GM21717 (cell line): ENCODE data around the gene OFD1.
"Not testable (repeated sequence)": the region's sequence is repeated elsewhere in the genome, so short reads cannot be mapped to it uniquely, and the experiment has no call there.

Source experiments
- ATAC-seq: cut with Tn5 transposase; IDR thresholded peaks from one replicate; pipeline ENCODE4 v1.9.1; 2021; ENCODE audit warnings: mild to moderate bottlenecking, moderate library complexity; ENCODE audit not compliant: unreplicated experiment

OFD1 gene

DNA sequence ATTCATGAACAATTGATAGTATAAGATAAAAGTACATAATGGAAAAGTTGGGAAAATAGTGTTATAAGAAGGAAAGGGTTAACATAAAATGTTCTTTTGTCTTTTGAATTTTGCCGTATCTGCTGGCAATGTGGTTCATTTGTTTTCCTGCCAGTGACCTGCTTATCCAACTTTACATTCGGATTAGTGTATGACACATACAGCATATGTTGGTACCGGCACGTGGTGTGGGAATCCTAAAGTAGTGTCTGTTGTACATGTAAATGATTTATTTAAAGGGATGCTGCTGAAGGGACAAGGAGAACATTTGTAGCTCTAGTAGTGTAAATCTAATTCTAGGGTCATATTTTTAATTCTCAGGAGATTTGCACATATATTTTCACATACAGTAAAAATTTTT is 34.2 kb upstream of the OFD1 start:
- no peak for ATAC-seq

GRCh38 chrX:13702111-13702789 is 32.3 kb upstream of the OFD1 start:
- no peak for ATAC-seq

- ATAC-seq = no peak
These were observed 31.4 kb upstream of the OFD1 start for GRCh38 chrX:13703135-13703534.

GRCh38 chrX:13703589-13703988 is 31.0 kb upstream of the OFD1 start:
- ATAC-seq = no peak

DNA sequence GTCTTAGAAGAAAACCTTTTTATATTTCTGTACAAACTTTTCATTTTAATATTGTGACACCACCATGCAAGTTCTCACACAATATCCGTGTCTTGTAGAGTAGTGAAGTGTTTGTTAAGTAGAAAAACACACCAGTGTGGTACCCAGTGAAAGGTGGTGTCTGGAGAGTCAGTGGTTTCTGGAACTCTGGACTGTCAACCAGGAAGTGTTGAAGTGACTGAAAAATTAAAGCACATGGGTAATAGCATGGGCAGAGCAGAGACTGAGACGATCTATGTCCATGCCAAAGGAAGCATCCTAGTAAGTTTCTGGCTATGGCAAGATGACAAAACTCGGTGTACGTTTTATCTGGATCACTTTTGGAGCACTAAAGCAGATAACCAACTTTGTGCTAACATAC is 23.4 kb upstream of the OFD1 start:
- ATAC-seq = no peak

GRCh38 chrX:13716455-13716854 is 18.1 kb upstream of the OFD1 start:
- ATAC-seq = no peak

DNA sequence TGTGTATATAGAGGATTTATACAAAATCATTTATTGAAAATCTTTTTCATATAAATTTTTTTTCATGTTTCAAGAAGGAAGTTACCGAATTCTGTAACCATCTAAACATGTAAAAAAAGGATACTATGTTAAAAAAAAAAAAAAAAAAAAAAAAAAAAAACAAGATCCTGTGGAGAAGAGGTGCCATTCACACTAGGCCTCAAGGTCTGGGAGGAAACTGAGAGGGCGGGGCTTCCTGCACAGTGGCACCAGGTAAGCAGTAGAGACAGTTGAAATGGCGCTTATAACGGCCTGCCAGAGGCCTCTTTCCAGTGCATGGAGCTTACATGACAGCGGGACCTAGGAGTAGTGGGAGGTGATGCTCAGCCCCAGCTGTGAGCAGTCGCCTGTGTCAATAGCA is 17.6 kb upstream of the OFD1 start:
- no peak for ATAC-seq

DNA sequence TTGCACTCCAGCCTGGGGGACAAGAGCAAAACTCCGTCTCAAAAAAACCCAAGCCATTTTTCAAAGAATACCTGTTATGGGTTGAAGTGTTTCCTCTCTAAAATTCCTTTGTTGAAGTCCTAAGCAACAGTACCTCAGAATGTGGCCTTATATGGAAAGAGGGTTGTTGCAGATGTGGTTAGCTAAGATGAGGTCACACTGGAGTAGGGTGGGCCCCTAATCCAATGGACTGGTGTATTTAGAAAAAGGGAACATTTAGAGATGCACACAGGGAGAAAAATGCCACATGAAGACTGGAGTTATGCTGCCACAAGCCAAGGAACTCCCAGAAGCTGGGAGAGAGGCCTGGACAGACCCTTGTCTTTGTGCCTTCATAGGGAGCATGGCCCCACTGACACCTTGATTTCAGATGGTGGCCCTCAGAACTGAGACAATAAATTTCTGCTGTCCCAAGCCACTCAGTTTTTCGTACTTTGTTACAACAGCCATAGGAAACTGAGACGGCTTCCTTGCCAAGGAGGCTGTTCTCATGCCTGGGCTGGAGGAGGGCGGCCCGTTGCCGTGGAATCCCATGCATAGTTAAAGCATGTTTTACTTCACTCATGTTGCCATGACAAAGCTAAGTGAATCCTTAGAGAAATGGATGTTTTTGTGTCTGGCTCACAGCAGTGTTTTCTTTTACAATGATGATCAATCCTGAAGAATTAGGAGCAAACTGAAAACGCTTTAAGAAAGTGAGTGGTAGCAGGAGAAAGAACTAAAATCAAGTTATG is 16.7 kb upstream of the OFD1 start:
- ATAC-seq = no peak

GRCh38 chrX:13719192-13719856 is 15.2 kb upstream of the OFD1 start:
- no peak for ATAC-seq

DNA sequence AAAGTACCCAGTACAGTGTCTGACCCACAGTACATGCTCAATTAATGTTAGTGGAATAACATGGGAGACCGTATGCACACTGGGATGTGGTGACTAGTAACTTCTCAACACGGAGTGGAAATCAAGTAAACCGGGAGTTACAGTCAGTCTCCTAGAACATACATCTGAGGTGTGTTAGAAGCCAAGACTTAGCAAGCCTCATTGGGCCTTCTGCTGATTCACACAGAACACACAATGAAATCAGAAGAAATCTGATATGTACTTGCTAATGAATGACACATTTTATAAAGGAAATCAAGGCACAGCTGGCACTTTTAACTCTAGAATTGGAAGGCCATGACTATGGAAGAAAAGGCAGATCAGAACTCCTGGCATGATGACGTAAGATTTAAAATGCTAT is 13.2 kb upstream of the OFD1 start:
- ATAC-seq = no peak

DNA sequence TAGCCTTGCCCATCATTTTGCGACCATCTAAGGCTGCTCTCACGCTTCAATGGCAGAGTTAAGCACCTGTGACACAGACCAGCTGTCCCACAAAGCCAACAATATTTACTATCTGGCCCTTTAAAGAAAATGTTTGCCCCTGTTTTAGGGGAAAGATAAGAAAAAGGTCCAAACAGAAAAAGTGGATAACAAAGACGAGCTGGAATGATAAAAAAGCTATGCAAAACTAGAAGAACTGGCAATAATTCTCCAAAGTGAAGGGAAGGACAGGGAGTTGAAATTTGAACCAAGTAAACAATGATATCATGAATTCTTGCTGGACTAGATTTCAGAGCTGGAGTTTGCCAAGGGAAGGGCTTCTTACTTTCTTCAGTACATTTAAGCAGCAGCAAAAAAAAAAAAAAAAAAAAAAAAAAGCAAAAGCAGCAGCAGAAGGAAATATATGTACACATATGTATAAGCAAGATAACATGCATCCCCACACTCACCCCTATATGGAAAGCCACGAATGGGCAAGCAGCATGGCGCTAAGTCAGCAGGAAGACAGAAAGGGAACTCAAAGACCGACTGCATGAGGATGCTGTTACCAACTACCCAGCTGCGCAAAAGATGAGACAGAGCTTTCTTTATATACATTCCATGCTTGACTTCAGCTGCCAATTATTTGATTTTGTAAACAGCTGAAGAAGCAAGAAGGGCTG is 12.6 kb upstream of the OFD1 start:
- no peak for ATAC-seq

DNA sequence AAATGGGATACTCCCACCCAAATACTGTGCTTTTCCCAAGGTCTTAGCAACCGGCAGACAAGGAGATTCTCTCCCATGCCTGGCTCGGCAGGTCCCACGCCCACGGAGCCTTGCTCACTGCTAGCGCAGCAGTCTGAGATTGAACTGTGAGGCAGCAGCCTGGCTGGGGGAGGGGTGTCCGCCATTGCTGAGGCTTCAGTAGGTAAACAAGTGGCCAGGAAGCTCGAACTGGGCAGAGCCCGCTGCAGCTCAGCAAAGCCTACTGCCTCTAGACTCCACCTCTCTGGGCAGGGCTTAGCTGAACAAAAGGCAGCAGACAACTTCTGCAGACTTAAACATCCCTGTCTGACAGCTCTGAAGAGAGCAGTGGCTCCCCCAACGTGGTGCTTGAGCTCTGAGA is 9.7 kb upstream of the OFD1 start:
- not testable (repeated sequence) for ATAC-seq

- not testable (repeated sequence) for ATAC-seq
These were observed 8.0 kb upstream of the OFD1 start for GRCh38 chrX:13726583-13726982.

- not testable (repeated sequence) for ATAC-seq
These were observed 4.0 kb upstream of the OFD1 start for GRCh38 chrX:13730523-13730922.

DNA sequence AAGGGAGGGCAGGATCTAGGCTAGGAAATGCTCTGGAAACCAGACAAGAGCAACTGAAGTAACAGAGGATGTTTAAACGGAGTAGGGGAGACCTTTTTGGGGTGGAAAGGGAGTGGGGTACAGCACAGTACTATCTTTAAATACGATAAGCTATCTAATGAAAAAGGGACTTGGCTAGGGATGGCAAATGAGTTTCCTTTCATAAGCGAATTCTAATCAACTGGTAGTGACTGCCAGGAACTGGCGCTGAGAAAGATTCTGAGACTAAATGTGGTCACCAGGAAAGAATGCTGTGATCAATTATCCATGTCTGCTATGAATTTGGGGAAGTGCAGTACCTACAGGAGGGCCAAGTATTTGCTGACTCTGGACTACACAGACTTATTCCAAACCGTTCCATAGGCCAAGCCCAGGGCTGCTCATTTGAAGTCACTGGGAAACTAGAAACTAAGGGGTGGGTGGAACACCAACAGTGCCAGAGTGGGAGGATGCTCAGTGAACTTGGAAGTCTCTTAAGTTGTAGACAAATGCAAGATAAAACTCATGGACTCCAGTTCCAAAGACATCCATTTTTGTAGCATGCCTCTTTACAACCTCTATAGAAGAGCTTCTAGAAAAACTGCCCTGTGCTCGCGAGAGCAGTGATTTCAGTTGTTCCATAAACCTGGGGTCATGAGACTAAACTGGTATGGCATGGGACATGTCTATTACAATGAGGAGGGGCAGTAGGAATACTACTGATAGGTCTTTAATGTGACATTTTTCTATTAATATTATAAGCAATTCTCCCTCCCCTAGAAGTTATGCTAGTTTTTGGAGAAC is 2.1 kb upstream of the OFD1 start:
- no peak for ATAC-seq

DNA sequence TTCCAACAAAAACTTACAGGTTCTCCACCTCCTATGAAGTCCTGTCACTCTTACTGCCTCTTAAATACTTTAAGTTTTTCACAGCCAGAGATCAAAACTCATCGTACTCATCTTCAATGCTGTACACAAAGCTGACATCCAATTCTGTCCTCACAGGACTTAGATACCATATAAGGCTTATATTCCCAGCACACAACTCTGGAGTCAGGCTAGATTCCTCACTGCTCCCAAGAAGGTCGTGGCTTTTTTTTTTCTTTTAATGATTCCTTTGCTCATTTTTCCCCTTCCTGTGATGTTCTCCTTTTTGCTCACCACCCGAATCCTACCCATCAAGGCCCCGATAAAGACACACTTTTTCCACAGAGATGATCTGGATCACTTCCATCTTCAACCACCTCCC is 1.0 kb upstream of the OFD1 start:
- ATAC-seq = no peak

DNA sequence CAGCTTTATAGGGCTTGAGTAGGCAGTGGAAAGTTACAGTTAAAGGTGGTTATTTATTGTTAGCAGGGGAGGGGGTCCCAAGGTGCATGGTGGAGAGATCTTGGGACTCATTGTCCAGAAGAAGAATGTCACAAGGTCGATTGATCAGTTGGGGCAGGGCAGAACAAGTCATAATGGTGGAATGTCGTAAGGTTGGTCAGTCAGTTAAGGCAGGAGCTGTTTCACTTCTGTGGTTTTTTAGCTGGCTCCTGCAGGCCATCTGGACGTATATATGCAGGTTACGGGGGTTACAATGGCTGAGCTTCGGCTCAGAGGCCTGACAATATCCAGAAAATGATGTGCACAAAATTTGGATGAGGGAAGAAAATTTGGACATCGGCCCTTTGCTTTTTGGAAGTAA is 7.1 kb downstream of the OFD1 start:
- no peak for ATAC-seq

DNA sequence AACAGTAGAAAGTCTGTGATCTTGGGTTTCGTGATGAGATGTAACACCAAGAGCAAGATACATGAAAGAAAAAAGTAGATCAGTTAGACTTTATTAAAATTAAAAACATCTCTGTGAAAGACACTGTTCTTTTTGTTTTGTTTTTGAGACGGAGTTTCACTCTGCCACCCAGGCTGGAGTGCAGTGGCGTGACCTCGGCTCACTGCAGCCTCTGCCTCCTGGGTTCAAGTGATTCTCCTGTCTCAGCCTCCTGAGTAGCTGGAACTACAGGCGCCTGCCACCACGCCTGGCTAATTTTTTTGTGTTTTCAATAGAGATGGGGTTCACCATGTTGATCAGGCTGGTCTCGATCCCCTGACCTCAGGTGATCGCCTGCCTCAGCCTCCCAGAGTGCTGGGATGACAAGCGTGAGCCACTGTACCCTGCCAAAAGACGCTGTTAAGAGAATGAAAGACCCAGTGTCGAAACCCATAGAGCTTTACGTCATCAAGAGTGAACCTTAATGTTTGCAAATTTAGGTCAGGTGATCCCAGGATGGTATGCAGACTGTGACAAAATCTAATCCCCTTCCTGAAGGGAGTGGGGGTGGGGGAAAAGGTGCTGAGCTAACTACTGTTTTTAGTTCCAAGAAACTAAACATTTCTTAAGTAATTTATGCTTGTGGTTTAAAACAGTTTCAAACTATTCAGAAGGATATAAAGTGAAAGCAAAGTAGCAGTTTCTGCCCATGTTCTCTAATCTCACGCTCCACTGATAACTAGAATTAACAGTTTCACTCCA is 8.0 kb downstream of the OFD1 start:
- ATAC-seq = peak; percentile 98

DNA sequence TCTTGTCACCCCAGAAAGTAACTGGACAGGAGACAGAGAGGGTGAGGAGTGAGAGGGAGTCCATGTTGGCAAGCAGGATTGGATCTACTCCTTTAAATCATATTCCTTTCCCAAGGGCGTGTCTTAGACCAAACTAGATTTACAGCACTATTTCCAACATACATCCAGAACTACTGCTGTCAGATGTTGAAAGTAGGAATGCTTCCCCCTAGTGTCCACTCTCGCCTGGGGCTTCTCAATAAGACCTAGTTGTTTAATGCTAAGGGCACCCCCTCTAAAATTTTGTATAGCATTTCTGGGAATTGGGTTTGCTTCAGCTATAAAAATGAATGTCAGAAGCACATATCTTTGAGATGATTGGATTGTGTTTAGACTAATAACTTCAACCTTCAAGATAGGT is 13.3 kb downstream of the OFD1 start:
- ATAC-seq = no peak

DNA sequence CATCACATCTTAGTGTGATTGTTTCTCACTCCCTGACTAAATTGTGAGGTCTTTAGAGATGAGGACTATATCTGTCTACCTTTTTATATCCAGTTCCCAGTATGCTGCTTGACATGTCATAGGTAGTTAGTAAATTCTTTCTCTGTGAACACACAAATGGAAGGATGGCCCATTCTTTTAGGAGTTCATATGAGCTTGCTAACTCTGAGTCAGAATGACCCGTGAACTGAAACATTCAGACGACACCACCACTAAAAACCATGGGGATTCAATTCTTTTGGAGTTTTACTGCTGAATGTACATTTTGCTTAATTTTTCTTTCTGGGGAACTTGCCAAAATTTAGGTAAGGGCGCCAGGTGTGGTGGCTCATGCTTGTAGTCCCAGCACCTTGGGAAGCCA is 13.9 kb downstream of the OFD1 start:
- ATAC-seq = no peak
